PC-9 (cell line): ENCODE data around the gene ZFAND4. TPM values are rescaled to one million over a fixed set of nuclear protein-coding genes. Genes with fewer than 3 reads are reported as not detected.

Experiments
- BruUV-seq: library from RNA; stranded (reverse); fragments of 400-500 nt; replicated peaks from 2 replicates; lab custom pipeline; 2021; lab: Mats Ljungman, UMichigan
- CTCF ChIA-PET: fragments of 300-600 bp; sonication (Branson Sonifier 250); formaldehyde crosslinking; loops from one replicate; lab custom pipeline; 2022; ENCODE audit warnings: antibody characterized with exemption; lab: Charles Lee
- POLR2A ChIA-PET: fragments of 300-600 bp; sonication (Branson Sonifier 250); formaldehyde crosslinking; loops from one replicate; lab custom pipeline; 2022; ENCODE audit warnings: antibody characterized with exemption; ENCODE audit not compliant: unreplicated experiment; lab: Charles Lee
- DNase-seq, 2 experiments: peaks; one replicate each; pipeline versions ENCODE4 v3.0.0 to v3.0.0-alpha.2; 2015 to 2022; ENCODE audit warnings: mixed read lengths in 1 of 2
- H2AFZ ChIP-seq: fragments of 200-600 bp; sonication (generic); 2 replicates; pipeline ENCODE4 v1.8.1; 2017; ENCODE audit warnings: antibody characterized with exemption
- H3F3A ChIP-seq: fragments of 200-600 bp; sonication (generic); 2 replicates; pipeline ENCODE4 v1.8.1; 2017; ENCODE audit warnings: antibody characterized with exemption, mild to moderate bottlenecking, low read depth; ENCODE audit not compliant: insufficient read depth
- H3K27ac ChIP-seq: fragments of 200-600 bp; sonication (generic); 2 replicates; pipeline ENCODE4 v1.6.1; 2016; ENCODE audit warnings: mixed run types
- H3K27me3 ChIP-seq: fragments of 200-600 bp; sonication (generic); 2 replicates; pipeline ENCODE4 v1.6.1; 2016; ENCODE audit warnings: low read depth, mixed run types; ENCODE audit not compliant: insufficient read depth
- H3K36me3 ChIP-seq: fragments of 200-600 bp; sonication (generic); 2 replicates; pipeline ENCODE4 v1.6.1; 2016; ENCODE audit warnings: low read depth, mixed run types
- H3K4me1 ChIP-seq: fragments of 200-600 bp; sonication (generic); replicated peaks from 2 replicates; pipeline ENCODE4 v1.6.1; 2016; ENCODE audit warnings: mixed run types; ENCODE audit not compliant: insufficient read depth
- H3K4me2 ChIP-seq: fragments of 200-600 bp; sonication (generic); 2 replicates; pipeline ENCODE4 v1.6.1; 2017; ENCODE audit warnings: mixed run types
- H3K4me3 ChIP-seq: fragments of 200-600 bp; sonication (generic); 2 replicates; pipeline ENCODE4 v1.6.1; 2016; ENCODE audit warnings: mixed run types
- H3K79me2 ChIP-seq: fragments of 200-600 bp; sonication (generic); 2 replicates; pipeline ENCODE4 v1.6.1; 2017; ENCODE audit warnings: low read depth, mixed run types
- H3K9me2 ChIP-seq: fragments of 200-600 bp; sonication (generic); 2 replicates; pipeline ENCODE4 v1.8.1; 2017; ENCODE audit warnings: mild to moderate bottlenecking; ENCODE audit not compliant: insufficient read depth
- H3K9me3 ChIP-seq: fragments of 200-600 bp; sonication (generic); 2 replicates; pipeline ENCODE4 v1.8.1; 2016; ENCODE audit warnings: low read depth; ENCODE audit not compliant: insufficient read depth
- H4K20me1 ChIP-seq: fragments of 200-600 bp; sonication (generic); 2 replicates; pipeline ENCODE4 v1.8.1; 2017; ENCODE audit not compliant: insufficient read depth
- CTCF ChIP-seq: fragments of 200-600 bp; sonication (generic); conservative IDR thresholded peaks from 2 replicates; pipeline ENCODE4 v1.6.1; 2017; ENCODE audit warnings: mixed run types, antibody characterized with exemption, mild to moderate bottlenecking, moderate library complexity
- EZH2 ChIP-seq: fragments of 200-600 bp; sonication (generic); IDR thresholded peaks from 2 replicates; pipeline ENCODE4 v1.8.0; 2017; ENCODE audit warnings: antibody characterized with exemption, low read depth
- intact Hi-C: fragments of 100-400 bp; cut with micrococcal nuclease; formaldehyde crosslinking; loops from one replicate; pipeline ENCODE4 v1.10.0; 2022; ENCODE audit not compliant: unreplicated experiment
- total RNA-seq: library from RNA; stranded (reverse); gene quantifications from 2 replicates; pipeline ENCODE4 v1.2.3, GENCODE V29; 2021

The ZFAND4 gene
- total RNA-seq, 1 experiment from 2014 or later = 4.4 TPM

DNA sequence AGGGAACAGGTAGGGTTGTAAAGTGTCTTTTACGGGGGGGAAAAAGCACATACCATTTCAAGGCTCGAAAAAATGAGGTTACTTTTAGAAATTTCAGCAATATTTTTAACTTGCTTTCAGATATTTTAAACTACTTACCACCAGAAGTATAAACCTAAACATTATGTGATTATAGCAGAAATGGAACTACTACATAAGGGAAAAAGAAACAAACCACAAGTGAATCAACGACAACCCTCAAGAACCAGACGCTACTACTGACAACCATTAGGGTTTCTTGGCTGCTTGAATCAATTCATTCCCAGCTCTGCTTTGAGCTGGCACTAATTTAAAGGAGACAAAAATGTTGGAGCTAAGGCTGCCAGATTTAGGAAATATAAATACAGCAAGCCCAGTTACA lies 80.1 kb downstream of the ZFAND4 start:
- H3K4me1 ChIP-seq = peaks cover 16% of the 10 kb centered on the region
- peaks cover 10% of the 10 kb centered on the region for H3K79me2 ChIP-seq
- no peak overlapping the region for H3K4me2 ChIP-seq
- H3F3A ChIP-seq = peaks cover 5% of the 10 kb centered on the region
- no peaks in the 10 kb centered on the region for H4K20me1 ChIP-seq
- no TSS peak for BruUV-seq
- no peaks in the 10 kb centered on the region for H3K27me3 ChIP-seq
- DNase-seq = no peak
- H3K9me3 ChIP-seq = no peaks in the 10 kb centered on the region
- ChIA-PET CTCF (no interaction called here), POLR2A (no interaction called here)
- H2AFZ ChIP-seq = no peak overlapping the region
- no peak overlapping the region for H3K27ac ChIP-seq
- peaks cover 3% of the 10 kb centered on the region; the same call in 1 of the 2 replicates for H3K36me3 ChIP-seq
- TF ChIP-seq EZH2 = no peak
- no peak for TF ChIP-seq CTCF
- intact Hi-C loops = loop anchor here (5.0 kb wide), 1 partner anchor 125 kb away; no protein-coding TSS in a partner anchor
- no peak overlapping the region for H3K4me3 ChIP-seq
- no peaks in the 10 kb centered on the region for H3K9me2 ChIP-seq

- DNase-seq = no peak
- ChIA-PET POLR2A (interaction anchor here (0.8 kb wide), 1 partner anchor 167 kb away, joined by 12 read pairs; no protein-coding TSS in a partner anchor), CTCF (no interaction called here)
- H3K79me2 ChIP-seq = peaks cover 10% of the 10 kb centered on the region
- peaks cover 10% of the 10 kb centered on the region; the same call in 1 of the 2 replicates for H3K36me3 ChIP-seq
- no peaks in the 10 kb centered on the region for H4K20me1 ChIP-seq
- no peak for TF ChIP-seq EZH2
- TF ChIP-seq CTCF = no peak
- H3K4me1 ChIP-seq = peaks cover 16% of the 10 kb centered on the region
- no peak overlapping the region for H3K27ac ChIP-seq
- H3K9me3 ChIP-seq = no peaks in the 10 kb centered on the region
- no peak overlapping the region for H2AFZ ChIP-seq
- BruUV-seq = no TSS peak
- peaks cover 5% of the 10 kb centered on the region for H3F3A ChIP-seq
- H3K4me2 ChIP-seq = no peak overlapping the region
- intact Hi-C loops = loop anchor here (5.0 kb wide), 1 partner anchor 124 kb away; no protein-coding TSS in a partner anchor
- H3K4me3 ChIP-seq = no peak overlapping the region
- no peaks in the 10 kb centered on the region for H3K27me3 ChIP-seq
- no peaks in the 10 kb centered on the region; the same call in 1 of the 2 replicates for H3K9me2 ChIP-seq
Observed at GRCh38 chr10:45591280-45591679, 81.3 kb downstream of the ZFAND4 start.

DNA sequence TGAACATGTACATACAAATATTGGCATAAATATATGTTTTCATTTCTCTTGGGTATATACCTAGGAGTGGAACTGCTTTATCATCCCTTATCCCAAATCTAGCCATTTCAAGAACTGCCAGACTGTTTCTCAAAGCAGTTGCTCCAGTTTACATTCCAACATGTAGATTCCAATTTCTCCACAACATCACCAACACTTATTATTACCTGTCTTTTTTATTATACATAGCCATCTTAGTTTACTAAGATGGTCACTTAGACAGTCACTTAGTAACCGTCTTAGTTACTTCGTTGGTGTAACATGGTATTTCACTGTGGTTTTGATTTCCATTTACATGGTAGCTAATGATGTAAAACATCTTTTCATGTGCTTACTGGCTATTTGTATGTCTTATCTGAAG lies 82.7 kb downstream of the ZFAND4 start:
- intact Hi-C loops = loop anchor here (5.0 kb wide), 1 partner anchor 123 kb away; no protein-coding TSS in a partner anchor
- POLR2A ChIA-PET = no interaction called here
- Histone ChIP-seq H3K9me2 (no peaks in the 10 kb centered on the region; the same call in 1 of the 2 replicates), H3F3A (peaks cover under 1% of the 10 kb centered on the region; the same call in 1 of the 2 replicates), H3K27me3 (no peaks in the 10 kb centered on the region), H3K27ac (no peak overlapping the region), H3K4me1 (peaks cover 13% of the 10 kb centered on the region), H3K36me3 (peaks cover 10% of the 10 kb centered on the region; the same call in 1 of the 2 replicates), H3K9me3 (no peaks in the 10 kb centered on the region), H3K79me2 (peaks cover 10% of the 10 kb centered on the region), H4K20me1 (no peaks in the 10 kb centered on the region), H2AFZ (no peak overlapping the region), H3K4me3 (no peak overlapping the region), H3K4me2 (no peak overlapping the region)
- CTCF ChIA-PET = no interaction called here
- no peak for DNase-seq
- BruUV-seq = no TSS peak
- TF ChIP-seq CTCF (no peak), EZH2 (no peak)
